Germinal center (tissue), 1 donor: Measurements from ENCODE around the gene ZFAND5.

ENCODE experiments used
- DNase-seq: peaks from one replicate; pipeline ENCODE4 v3.0.0; 2012; ENCODE audit warnings: mixed read lengths, low spot score

ZFAND5 gene

DNA sequence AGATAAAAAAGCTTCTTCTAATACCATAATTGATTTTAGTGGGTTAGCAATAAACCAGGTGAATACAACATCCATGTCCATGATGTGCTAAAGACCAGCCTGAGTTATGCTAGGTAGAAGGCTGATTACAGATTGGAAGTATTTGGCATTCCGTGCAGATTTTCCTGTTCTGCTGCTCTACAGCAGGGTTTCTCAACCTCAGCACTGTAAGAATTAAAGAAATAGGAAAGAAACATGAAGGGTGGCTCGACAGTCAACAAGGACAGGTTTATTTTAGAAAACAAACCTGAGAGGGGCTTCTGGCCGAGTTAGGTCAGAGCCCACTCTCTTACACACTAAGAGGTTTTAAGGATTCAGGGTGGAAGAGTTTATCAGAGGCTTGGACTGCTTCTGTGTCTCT is 42.3 kb downstream of the ZFAND5 start:
- DNase-seq: no peak

DNA sequence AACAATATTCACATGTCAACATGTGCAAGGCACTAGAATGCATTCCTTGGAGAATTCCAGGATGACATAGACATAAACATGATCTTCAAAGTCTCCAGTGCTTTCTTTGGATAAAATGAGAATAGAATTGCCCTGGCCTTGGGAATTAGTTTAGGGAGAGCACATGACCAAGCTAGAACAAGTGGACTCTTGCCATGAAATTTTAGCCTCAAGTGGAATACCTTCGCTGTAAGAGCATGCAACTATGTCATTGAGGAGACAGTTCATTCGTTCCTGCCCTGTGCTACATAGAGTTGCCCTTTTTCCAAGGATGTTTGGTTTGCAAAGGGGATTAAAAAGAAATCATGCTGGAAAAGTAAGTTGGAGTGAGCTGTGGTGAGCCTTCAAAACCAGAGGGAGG is 42.7 kb downstream of the ZFAND5 start:
- DNase-seq: no peak

DNA sequence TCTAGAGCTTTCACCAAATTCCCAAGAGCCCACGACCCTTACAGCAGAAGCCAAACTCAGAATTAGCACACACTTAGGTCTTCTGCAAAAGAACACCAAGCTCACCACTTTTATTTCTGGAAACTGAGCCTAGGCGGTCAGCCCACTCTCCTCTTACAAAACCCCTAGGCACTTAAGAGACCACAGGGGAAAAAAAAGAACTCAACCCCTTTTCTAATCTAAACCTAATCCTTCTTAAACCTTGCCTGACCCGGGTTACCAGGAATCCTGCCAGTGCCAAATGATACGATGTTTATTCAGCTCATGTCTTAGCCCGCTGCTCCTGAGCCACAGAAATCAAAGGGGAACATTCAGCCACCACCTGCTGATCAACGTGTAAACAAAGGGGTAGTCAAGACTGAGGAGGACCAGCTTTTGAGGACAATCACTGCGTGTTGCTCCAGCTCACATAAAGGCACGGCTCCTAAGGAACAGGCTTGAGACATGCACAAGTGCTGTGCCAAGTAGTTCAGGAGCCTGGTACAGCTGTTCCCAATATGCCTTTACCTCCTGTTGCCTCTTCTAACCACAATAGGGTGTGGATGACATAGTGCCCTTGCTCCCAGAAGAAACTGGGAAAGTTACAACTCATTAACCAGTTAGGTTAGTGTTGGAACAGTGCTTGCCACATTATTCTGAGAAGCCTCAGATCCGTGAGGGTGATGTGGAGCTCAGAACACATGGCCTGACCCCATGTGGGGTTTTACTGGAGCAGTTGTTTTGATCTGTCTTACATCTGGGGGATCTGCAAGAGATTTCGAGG is 49.3 kb downstream of the ZFAND5 start:
- DNase-seq: no peak

DNA sequence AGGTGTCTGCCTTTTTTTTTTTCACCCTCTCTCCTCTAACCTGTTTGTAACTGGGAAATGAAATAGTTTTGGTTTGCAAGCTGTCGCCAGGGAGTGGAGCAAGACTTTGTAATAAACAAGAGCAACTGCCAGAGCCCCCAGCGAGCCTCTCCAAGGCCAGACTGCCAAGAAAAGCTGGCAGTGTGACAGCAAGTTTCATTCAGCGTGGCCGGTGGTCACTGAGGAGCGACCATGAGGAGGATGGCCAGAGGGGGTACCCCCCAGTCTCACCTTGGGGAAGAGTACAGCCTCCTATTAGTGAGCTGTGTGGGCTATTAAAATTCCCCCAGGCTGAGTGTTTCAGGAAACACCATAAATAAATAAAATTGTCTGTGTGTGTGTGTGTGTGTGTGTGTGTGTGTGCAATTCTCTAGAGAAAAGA is 49.9 kb downstream of the ZFAND5 start:
- no peak for DNase-seq

DNA sequence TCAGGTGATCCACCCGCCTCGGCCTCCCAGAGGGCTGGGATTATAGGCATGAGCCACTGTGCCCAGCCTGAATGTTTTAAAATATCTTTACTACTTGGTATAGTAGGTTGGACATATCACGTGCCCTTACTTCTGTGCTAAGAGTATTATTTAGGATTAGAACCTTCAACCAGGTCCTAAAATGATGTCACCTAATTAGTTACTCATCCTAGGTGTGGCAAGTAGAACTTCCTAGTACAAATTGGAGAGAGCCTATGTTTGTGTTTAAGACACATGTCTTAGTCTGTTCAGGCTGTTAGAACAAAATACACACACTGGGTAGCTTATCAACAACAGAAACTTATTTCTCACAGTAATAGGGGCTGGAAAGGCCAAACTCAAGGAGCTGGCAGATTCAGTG is 51.5 kb downstream of the ZFAND5 start:
- no peak for DNase-seq

DNA sequence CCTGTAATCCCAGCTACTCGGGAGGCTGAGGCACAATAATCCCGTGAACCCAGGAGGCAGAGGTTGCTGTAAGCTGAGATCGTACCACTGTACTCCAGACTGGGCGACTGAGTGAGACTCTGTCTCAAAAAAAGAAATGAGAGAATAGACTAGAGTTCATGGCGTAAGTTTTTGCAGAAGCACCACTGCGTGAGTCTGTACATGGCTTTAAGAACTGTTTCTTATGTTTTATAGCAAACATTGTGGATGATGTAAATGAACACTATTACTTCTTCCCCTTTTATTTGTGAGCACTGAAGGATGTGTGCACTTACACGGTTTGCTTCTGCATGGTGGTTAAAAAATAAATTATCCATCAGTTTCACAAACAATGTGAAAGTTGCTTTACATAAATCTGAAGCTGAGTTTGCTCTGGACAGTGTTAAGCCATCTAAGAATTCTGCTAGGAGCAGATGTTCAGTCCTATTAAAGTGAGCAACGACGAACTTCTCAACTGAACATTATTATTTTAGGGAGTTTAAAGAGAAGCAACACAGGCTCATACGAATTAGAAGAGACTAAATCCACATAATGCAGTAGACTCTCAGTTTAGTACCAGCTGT is 52.5 kb downstream of the ZFAND5 start:
- no peak for DNase-seq

DNA sequence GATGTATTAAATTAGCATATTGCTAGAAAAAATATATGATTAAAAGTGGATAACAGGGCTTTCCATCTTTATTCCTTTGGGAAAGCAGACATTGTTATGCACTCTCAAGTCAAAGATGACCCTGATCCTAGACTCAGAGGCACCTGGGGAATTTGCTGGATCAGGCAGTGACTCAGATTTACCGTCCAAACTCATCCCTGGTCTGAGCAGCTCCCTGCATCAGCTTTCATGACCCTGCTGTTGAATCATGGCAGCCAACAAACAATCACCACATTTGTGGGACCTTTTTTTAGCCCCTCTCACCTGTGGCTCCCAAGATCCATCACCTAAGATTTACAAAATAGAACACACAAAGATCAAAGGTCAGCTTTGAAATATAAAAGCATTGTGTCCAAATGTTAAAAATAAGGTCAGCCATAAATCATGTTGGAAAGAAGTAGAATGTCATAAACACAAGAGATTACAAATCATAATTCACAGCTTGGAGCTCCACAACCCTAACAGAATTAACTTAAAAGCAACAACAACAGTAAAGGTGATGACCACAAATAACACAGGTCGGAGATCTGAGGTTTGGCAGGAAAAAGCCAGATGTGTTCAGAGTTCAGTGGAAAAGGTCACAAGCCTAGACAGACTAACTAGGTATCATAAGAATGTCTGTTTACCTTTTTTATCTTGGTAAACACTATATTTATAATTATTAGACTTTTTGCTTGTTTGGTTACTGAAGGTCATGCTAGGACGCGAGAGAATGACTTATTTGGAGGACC is 55.5 kb downstream of the ZFAND5 start:
- no peak for DNase-seq

DNA sequence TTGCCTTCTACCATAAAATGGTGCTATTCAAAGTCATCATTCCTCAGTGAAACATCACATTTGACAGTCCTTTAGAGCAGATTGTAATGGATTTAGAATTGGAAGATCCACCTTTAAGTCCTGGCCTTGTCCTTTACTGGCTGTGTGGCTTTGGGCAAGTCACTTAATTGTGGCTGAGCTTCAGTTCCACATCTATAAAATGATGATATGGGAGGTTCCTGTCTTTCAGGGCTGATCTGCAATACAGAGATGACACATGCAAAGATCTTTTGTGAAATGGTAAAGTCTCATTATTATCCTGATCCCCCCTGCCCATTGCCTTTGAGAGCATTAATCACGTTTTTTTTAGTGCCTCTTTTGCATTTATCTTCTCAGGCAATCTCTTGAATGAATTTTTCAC is 58.2 kb downstream of the ZFAND5 start:
- no peak for DNase-seq

DNA sequence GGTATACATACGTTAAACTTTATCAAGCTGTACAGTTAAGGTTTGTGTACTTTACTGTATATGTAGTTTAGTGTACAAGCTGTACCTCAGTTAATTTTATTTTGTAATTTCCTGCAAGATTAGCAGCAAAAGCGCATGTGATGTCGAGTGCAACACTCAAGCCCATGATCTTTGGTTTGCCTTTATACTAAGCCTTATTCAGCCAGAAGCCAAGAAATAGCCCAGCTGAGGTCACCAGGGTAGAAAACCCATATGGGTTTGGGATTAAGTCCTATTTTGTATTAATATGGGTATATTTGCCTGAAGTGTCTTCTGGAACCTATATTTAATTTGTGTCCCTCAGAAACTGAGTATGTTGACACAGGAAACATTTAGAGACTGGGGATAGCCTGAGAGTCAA is 59.3 kb downstream of the ZFAND5 start:
- DNase-seq: no peak

DNA sequence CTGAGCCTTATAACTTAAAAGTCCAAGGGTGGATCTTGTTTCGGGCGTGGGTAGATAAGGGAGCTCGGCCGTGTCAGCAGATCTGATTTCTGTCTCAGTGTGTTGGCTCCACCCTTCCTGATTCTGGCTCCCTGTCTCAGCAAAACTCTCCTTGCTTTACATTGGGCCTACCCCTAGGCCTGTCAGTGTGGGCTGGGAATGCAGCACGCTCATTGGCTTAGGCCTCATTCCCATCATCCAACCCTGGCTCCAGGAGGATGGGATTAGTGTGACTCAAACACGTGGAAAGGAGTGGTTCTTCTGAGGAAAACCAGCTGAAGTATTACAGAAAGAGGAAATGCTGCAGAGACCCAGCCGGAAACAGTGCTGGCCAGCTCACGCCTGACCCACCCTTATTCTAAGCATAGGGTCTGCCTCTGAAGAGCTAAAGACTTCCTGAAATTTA is 59.9 kb downstream of the ZFAND5 start:
- DNase-seq: peak; percentile 34

DNA sequence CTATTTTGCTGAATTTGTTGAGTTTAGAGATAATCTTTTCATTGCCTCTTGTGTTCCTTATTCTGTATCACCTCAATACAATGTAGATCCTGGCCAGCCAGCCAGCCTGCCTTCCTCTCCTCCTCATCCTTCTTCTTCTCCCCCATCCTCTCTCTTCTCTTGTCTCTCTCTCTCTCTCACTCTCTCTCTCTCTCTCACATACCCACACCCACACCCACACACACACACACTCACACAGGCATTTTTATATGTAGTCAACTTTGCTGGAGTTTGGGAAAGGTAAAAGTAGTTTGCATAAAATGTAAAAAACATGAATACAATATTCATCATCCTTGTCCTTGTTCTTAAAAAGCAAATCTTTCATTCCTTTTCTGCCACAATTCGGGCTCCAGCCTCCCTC is 60.5 kb downstream of the ZFAND5 start:
- no peak for DNase-seq
